ENCODE data around the gene SEC23B.

The SEC23B gene

DNA sequence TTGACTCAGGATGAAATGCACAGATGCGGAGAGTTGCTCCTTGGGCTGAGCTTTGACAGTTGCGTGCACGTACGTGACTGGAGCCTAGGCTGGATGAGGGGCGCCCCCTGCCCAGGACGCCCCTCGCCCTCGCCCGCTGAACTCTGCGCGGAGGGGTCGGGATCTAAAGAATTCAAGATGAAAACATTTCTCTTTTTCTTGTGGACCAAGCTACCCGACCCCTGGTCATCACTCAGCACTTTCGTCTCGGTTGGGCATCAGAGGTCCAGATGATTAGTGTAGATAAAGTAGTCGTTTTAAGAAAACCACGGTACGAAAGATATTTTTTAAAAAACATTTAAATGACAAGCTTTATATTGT is 80.8 kb downstream of the SEC23B start:
- no peak for DNase-seq

DNA sequence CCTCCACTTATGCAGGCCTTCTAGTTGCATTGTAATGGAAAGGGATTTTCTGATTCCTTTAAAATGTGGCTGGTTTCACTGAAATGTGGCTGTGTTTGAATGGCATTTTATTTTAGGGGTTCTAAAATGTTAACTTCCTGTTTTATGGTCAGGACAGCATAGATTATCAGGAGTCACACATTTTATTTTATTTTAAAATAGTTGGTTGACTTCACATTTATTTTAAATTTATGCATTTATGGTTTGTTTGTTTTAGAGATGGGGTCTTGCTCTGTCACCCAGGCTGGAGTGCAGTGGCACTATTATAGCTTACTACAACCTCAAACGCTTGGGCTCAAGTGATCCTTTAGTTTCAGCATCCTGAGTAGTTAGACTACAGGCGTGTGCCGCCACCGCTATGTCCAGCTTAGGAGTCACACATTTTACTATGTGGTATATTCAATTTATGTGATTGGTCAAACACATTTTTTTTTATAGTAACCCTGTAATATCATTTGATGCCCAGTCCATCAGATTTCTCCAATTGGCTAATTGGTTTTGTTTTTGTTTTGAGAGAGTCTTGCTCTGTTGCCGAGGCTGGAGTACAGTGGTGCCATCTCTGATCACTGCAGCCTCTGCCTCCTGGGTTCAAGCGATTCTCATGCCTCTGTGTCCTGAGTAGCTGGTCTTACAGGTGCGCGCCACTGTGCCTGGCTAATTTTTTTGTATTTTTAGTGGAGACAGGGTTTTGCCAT is 82.4 kb downstream of the SEC23B start:
- no peak for DNase-seq

DNA sequence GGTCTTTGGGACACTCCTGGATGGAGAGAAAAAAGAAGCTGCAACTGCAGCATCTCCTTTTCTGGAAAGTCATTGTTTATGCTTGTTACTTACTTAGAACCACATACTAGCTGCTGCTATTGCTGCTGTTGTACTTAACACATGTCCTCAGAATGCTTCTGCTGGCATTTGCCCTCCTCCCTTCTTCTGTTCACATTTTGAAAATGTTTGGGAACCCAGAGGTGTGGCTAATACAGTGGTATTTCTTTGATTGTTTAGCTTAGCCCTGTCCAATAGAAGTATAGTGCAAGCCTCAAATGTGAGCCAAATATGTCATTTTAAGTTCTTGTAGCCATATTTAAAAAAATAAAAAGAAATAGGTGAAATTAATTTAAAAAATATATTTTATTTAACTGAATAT is 88.5 kb downstream of the SEC23B start:
- no peak for DNase-seq

DNA sequence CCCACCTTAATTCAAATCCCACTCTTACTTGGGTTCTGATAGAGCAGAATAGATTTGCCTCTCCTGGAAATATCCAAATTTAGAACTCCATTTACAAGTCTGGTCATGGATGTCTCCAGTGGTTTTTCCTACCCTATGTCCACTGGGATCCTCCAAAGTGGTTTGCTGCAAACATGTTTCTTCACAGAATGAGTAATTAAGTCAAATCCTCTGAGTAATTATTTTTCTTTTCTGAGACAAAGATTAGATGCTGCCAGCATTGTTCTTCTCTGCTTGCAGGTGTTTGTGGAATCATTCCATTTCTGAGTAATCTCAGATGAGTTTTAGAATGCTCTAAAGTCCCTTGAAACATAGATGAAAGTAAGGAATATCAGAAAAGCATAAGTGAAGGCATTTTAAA is 102.0 kb downstream of the SEC23B start:
- no peak for DNase-seq
